CD4-positive, alpha-beta T cell treated with Interleukin-4 for 1 hour (primary cell): ENCODE measurements around the gene MACROD2.
"Not testable (repeated sequence)": the region's sequence is repeated elsewhere in the genome, so short reads cannot be mapped to it uniquely, and the experiment has no call there.

Experiments used
- DNase-seq, 2 donors: peaks; one replicate each; pipeline ENCODE4 v3.0.0-alpha.2; 2020 to 2022

MACROD2 gene

GRCh38 chr20:14197097-14197496, 201.8 kb downstream of the MACROD2 start:
- DNase-seq = no peak

GRCh38 chr20:14198416-14198815, 203.1 kb downstream of the MACROD2 start:
- no peak for DNase-seq

GRCh38 chr20:14199111-14199510, 203.8 kb downstream of the MACROD2 start:
- DNase-seq = no peak

- DNase-seq = no peak
Measured at GRCh38 chr20:14203657-14204056, 208.3 kb downstream of the MACROD2 start.

GRCh38 chr20:14207591-14207990, 212.3 kb downstream of the MACROD2 start:
- no peak for DNase-seq

GRCh38 chr20:14208956-14209355, 213.6 kb downstream of the MACROD2 start:
- DNase-seq = no peak

GRCh38 chr20:14210146-14210545, 214.8 kb downstream of the MACROD2 start:
- no peak for DNase-seq

GRCh38 chr20:14214046-14214445, 218.7 kb downstream of the MACROD2 start:
- no peak for DNase-seq

GRCh38 chr20:14215880-14216279, 220.6 kb downstream of the MACROD2 start:
- not testable (repeated sequence) for DNase-seq

- DNase-seq = no peak
Measured at GRCh38 chr20:14219801-14220461, 224.6 kb downstream of the MACROD2 start.

GRCh38 chr20:14220986-14221385, 225.7 kb downstream of the MACROD2 start:
- no peak for DNase-seq

GRCh38 chr20:14223806-14224205, 228.5 kb downstream of the MACROD2 start:
- no peak for DNase-seq

GRCh38 chr20:14226051-14227049, 231.0 kb downstream of the MACROD2 start:
- DNase-seq = not testable (repeated sequence)

- no peak for DNase-seq
Measured at GRCh38 chr20:14232650-14233049, 237.3 kb downstream of the MACROD2 start.

GRCh38 chr20:14234666-14235295, 239.5 kb downstream of the MACROD2 start:
- no peak for DNase-seq

- DNase-seq = no peak
Measured at GRCh38 chr20:14235355-14235754, 240.0 kb downstream of the MACROD2 start.

- DNase-seq = no peak
Measured at GRCh38 chr20:14245368-14245970, 250.2 kb downstream of the MACROD2 start.

GRCh38 chr20:14259689-14260088, 264.4 kb downstream of the MACROD2 start:
- DNase-seq = no peak

- DNase-seq = no peak
Measured at GRCh38 chr20:14260367-14260766, 265.1 kb downstream of the MACROD2 start.

- no peak for DNase-seq
Measured at GRCh38 chr20:14264869-14265268, 269.6 kb downstream of the MACROD2 start.

- no peak for DNase-seq
Measured at GRCh38 chr20:14266246-14266645, 270.9 kb downstream of the MACROD2 start.

GRCh38 chr20:14270751-14271150, 275.4 kb downstream of the MACROD2 start:
- DNase-seq = not testable (repeated sequence)

GRCh38 chr20:14282140-14282539, 286.8 kb downstream of the MACROD2 start:
- DNase-seq = no peak
